ENCODE results near the gene GABRE.
A peak's percentile ranks its signal among the peaks of the same experiment; 100 is the strongest.

Gene GABRE

GRCh38 chrX:151970661-151971060 lies 3.8 kb downstream of the GABRE start:
- TF ChIP-seq REST (IDR thresholded peaks at IDR 0.05; ENCODE audit: insufficient read depth in 1 of 2, low read depth in 2 of 2, low read length in 2 of 2) (0 out of 4 replicates have a peak, but pooled peaks of 1 of the 2 experiments have one; percentile 12), TAF1 (IDR thresholded peaks at IDR 0.05; ENCODE audit: borderline replicate concordance, insufficient read depth, low read length) (no peak), POLR2AphosphoS5 (IDR thresholded peaks at IDR 0.05; ENCODE audit: low read depth, low read length) (no peak), SIN3A (IDR thresholded peaks at IDR 0.05; ENCODE audit: borderline replicate concordance, insufficient read depth, low read length) (no peak)

- TF ChIP-seq POLR2AphosphoS5 (IDR thresholded peaks at IDR 0.05; ENCODE audit: low read depth, low read length) = no peak
- TF ChIP-seq SIN3A (IDR thresholded peaks at IDR 0.05; ENCODE audit: borderline replicate concordance, insufficient read depth, low read length) = no peak
- no peak for TF ChIP-seq REST (IDR thresholded peaks at IDR 0.05; ENCODE audit: insufficient read depth in 1 of 2, low read depth in 2 of 2, low read length in 2 of 2)
- TF ChIP-seq FOXP2 (optimal IDR thresholded peaks at IDR 0.05; ENCODE audit: borderline replicate concordance, extremely low read depth, extremely low read length, insufficient read depth) = no peak
- no peak for TF ChIP-seq TAF1 (IDR thresholded peaks at IDR 0.05; ENCODE audit: borderline replicate concordance, insufficient read depth, low read length)
Measured at GRCh38 chrX:151970027-151970426, 4.4 kb downstream of the GABRE start.

- TF ChIP-seq REST (IDR thresholded peaks at IDR 0.05; ENCODE audit: insufficient read depth in 1 of 2, low read depth in 2 of 2, low read length in 2 of 2) = no peak
- TF ChIP-seq POLR2AphosphoS5 (IDR thresholded peaks at IDR 0.05; ENCODE audit: low read depth, low read length) = no peak
- no peak for TF ChIP-seq TAF1 (IDR thresholded peaks at IDR 0.05; ENCODE audit: borderline replicate concordance, insufficient read depth, low read length)
- TF ChIP-seq FOXP2 (optimal IDR thresholded peaks at IDR 0.05; ENCODE audit: borderline replicate concordance, extremely low read depth, extremely low read length, insufficient read depth) = no peak
- TF ChIP-seq SIN3A (IDR thresholded peaks at IDR 0.05; ENCODE audit: borderline replicate concordance, insufficient read depth, low read length) = no peak
Measured at GRCh38 chrX:151966236-151966635, 8.2 kb downstream of the GABRE start.

- TF ChIP-seq SIN3A (IDR thresholded peaks at IDR 0.05; ENCODE audit: borderline replicate concordance, insufficient read depth, low read length) (no peak), REST (IDR thresholded peaks at IDR 0.05; ENCODE audit: insufficient read depth in 1 of 2, low read depth in 2 of 2, low read length in 2 of 2) (no peak), TAF1 (IDR thresholded peaks at IDR 0.05; ENCODE audit: borderline replicate concordance, insufficient read depth, low read length) (no peak), POLR2AphosphoS5 (IDR thresholded peaks at IDR 0.05; ENCODE audit: low read depth, low read length) (no peak), FOXP2 (optimal IDR thresholded peaks at IDR 0.05; ENCODE audit: borderline replicate concordance, extremely low read depth, extremely low read length, insufficient read depth) (no peak)
Measured at GRCh38 chrX:151962034-151962433, 12.4 kb downstream of the GABRE start.

- no peak for TF ChIP-seq SIN3A (IDR thresholded peaks at IDR 0.05; ENCODE audit: borderline replicate concordance, insufficient read depth, low read length)
- no peak for TF ChIP-seq FOXP2 (optimal IDR thresholded peaks at IDR 0.05; ENCODE audit: borderline replicate concordance, extremely low read depth, extremely low read length, insufficient read depth)
- no peak for TF ChIP-seq POLR2AphosphoS5 (IDR thresholded peaks at IDR 0.05; ENCODE audit: low read depth, low read length)
- TF ChIP-seq REST (IDR thresholded peaks at IDR 0.05; ENCODE audit: insufficient read depth in 1 of 2, low read depth in 2 of 2, low read length in 2 of 2) = no peak
- no peak for TF ChIP-seq TAF1 (IDR thresholded peaks at IDR 0.05; ENCODE audit: borderline replicate concordance, insufficient read depth, low read length)
Measured at GRCh38 chrX:151958101-151958500, 16.4 kb downstream of the GABRE start.

Measured in PFSK-1 (cell line).